ENCODE measurements around the gene PEX11G.

DNA sequence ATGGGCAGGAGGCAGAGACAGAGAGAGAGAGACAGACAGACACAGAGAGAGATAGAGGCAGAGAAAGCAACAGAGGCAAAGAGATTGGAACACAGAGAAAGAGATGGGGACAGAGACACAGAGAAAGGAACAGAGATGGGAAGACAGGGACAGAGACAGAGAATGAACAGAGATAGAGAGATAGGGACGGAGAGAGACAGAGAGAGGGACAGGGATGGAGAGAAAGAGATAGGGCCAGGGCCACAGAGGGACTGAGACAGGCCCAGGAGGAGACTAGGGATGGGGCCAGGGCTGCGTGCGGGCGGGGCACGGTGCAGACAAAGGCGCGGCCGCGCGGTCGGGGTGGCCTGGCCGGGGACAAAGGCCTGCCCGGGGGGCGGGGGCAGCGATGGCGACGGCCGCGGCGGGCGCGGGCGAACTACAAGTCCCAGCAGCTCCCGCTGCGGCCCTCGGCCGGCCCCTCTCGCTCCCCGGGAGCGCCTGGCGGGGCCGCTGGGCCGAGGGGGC lies 26.9 kb upstream of the PEX11G start, which contains the start of gene ZNF358:
- TF ChIP-seq POLR2AphosphoS5 (IDR thresholded peaks at IDR 0.05; ENCODE audit: low read length), result no peak
- TF ChIP-seq IKZF1 (conservative IDR thresholded peaks at IDR 0.05), result no peak
- TF ChIP-seq, protein P1, sequence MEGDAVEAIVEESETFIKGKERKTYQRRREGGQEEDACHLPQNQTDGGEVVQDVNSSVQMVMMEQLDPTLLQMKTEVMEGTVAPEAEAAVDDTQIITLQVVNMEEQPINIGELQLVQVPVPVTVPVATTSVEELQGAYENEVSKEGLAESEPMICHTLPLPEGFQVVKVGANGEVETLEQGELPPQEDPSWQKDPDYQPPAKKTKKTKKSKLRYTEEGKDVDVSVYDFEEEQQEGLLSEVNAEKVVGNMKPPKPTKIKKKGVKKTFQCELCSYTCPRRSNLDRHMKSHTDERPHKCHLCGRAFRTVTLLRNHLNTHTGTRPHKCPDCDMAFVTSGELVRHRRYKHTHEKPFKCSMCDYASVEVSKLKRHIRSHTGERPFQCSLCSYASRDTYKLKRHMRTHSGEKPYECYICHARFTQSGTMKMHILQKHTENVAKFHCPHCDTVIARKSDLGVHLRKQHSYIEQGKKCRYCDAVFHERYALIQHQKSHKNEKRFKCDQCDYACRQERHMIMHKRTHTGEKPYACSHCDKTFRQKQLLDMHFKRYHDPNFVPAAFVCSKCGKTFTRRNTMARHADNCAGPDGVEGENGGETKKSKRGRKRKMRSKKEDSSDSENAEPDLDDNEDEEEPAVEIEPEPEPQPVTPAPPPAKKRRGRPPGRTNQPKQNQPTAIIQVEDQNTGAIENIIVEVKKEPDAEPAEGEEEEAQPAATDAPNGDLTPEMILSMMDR (IDR thresholded peaks at IDR 0.05 in 2 of 3, conservative IDR thresholded peaks at IDR 0.05 in 1 of 3; ENCODE audit: control insufficient read depth in 2 of 3, extremely low read depth in 1 of 3, insufficient read depth in 1 of 3, low read depth in 3 of 3, low read length in 3 of 3), result no peak
- TF ChIP-seq SIN3A (IDR thresholded peaks at IDR 0.05; ENCODE audit: low read depth, low read length), result no peak
- no peak for TF ChIP-seq NFYA (IDR thresholded peaks at IDR 0.05; ENCODE audit: borderline replicate concordance, low read depth, low read length)
- TF ChIP-seq, protein P2, sequence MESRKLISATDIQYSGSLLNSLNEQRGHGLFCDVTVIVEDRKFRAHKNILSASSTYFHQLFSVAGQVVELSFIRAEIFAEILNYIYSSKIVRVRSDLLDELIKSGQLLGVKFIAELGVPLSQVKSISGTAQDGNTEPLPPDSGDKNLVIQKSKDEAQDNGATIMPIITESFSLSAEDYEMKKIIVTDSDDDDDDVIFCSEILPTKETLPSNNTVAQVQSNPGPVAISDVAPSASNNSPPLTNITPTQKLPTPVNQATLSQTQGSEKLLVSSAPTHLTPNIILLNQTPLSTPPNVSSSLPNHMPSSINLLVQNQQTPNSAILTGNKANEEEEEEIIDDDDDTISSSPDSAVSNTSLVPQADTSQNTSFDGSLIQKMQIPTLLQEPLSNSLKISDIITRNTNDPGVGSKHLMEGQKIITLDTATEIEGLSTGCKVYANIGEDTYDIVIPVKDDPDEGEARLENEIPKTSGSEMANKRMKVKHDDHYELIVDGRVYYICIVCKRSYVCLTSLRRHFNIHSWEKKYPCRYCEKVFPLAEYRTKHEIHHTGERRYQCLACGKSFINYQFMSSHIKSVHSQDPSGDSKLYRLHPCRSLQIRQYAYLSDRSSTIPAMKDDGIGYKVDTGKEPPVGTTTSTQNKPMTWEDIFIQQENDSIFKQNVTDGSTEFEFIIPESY (IDR thresholded peaks at IDR 0.05), result no peak
- TF ChIP-seq, protein P3, sequence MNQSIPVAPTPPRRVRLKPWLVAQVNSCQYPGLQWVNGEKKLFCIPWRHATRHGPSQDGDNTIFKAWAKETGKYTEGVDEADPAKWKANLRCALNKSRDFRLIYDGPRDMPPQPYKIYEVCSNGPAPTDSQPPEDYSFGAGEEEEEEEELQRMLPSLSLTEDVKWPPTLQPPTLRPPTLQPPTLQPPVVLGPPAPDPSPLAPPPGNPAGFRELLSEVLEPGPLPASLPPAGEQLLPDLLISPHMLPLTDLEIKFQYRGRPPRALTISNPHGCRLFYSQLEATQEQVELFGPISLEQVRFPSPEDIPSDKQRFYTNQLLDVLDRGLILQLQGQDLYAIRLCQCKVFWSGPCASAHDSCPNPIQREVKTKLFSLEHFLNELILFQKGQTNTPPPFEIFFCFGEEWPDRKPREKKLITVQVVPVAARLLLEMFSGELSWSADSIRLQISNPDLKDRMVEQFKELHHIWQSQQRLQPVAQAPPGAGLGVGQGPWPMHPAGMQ (IDR thresholded peaks at IDR 0.05; ENCODE audit: borderline replicate concordance), result no peak
- TF ChIP-seq, protein P4, sequence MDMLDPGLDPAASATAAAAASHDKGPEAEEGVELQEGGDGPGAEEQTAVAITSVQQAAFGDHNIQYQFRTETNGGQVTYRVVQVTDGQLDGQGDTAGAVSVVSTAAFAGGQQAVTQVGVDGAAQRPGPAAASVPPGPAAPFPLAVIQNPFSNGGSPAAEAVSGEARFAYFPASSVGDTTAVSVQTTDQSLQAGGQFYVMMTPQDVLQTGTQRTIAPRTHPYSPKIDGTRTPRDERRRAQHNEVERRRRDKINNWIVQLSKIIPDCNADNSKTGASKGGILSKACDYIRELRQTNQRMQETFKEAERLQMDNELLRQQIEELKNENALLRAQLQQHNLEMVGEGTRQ (IDR thresholded peaks at IDR 0.05; ENCODE audit: borderline replicate concordance, low read depth, low read length), result no peak
- TF ChIP-seq, protein P5, sequence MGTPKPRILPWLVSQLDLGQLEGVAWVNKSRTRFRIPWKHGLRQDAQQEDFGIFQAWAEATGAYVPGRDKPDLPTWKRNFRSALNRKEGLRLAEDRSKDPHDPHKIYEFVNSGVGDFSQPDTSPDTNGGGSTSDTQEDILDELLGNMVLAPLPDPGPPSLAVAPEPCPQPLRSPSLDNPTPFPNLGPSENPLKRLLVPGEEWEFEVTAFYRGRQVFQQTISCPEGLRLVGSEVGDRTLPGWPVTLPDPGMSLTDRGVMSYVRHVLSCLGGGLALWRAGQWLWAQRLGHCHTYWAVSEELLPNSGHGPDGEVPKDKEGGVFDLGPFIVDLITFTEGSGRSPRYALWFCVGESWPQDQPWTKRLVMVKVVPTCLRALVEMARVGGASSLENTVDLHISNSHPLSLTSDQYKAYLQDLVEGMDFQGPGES (IDR thresholded peaks at IDR 0.05), result no peak
- TF ChIP-seq BRCA1 (IDR thresholded peaks at IDR 0.05; ENCODE audit: low read depth, low read length), result no peak
- TF ChIP-seq PAX5 (IDR thresholded peaks at IDR 0.05; ENCODE audit: borderline replicate concordance, low read depth, low read length), result no peak

Measured in GM12878 (cell line).